NCI-H774 (cell line): ENCODE data around the gene EXTL1.

Experiments
- DNase-seq: peaks from one replicate; lab custom pipeline; 2025; lab: John Stamatoyannopoulos, UW

The EXTL1 gene

GRCh38 chr1:25996966-25997827 is 24.4 kb upstream of the EXTL1 start:
- no peak for DNase-seq

- peak; percentile 93 for DNase-seq
Observed at GRCh38 chr1:25997828-25998761, 23.5 kb upstream of the EXTL1 start, which contains the start of gene PAFAH2. Gene PAFAH2 (minus strand): TSS chr1:25998063. CDS start chr1:25990816, 7,247 bp downstream.

- DNase-seq = no peak
Observed at GRCh38 chr1:25999041-25999800, 22.4 kb upstream of the EXTL1 start.

GRCh38 chr1:26003262-26003661 is 18.3 kb upstream of the EXTL1 start:
- DNase-seq = no peak

GRCh38 chr1:26003756-26004155 is 17.8 kb upstream of the EXTL1 start:
- DNase-seq = no peak

- DNase-seq = no peak
Observed at GRCh38 chr1:26005434-26006105, 16.0 kb upstream of the EXTL1 start.

- no peak for DNase-seq
Observed at GRCh38 chr1:26006710-26007109, 14.9 kb upstream of the EXTL1 start.

- no peak for DNase-seq
Observed at GRCh38 chr1:26009796-26010447, 11.7 kb upstream of the EXTL1 start.

- no peak for DNase-seq
Observed at GRCh38 chr1:26010825-26011224, 10.8 kb upstream of the EXTL1 start.

- no peak for DNase-seq
Observed at GRCh38 chr1:26012864-26013263, 8.7 kb upstream of the EXTL1 start.

- DNase-seq = no peak
Observed at GRCh38 chr1:26014179-26014578, 7.4 kb upstream of the EXTL1 start.

- DNase-seq = no peak
Observed at GRCh38 chr1:26015358-26015757, 6.2 kb upstream of the EXTL1 start.

GRCh38 chr1:26016258-26016952 is 5.2 kb upstream of the EXTL1 start:
- no peak for DNase-seq

GRCh38 chr1:26016953-26017545 is 4.5 kb upstream of the EXTL1 start:
- no peak for DNase-seq

GRCh38 chr1:26017606-26018005 is 4.0 kb upstream of the EXTL1 start:
- DNase-seq = no peak

- no peak for DNase-seq
Observed at GRCh38 chr1:26019641-26020315, 1.8 kb upstream of the EXTL1 start.

- no peak for DNase-seq
Observed at GRCh38 chr1:26020330-26020768, 1.2 kb upstream of the EXTL1 start.

GRCh38 chr1:26020941-26021646 is 481 bp upstream of the EXTL1 start:
- DNase-seq = no peak

GRCh38 chr1:26022404-26022779 is 817 bp downstream of the EXTL1 start:
- DNase-seq = no peak
